DMS153 treated with DMSO at 0.1 percent for 48 hours (cell line): ENCODE measurements around the gene LRRC47.
"Not testable (repeated sequence)": the region's sequence is repeated elsewhere in the genome, so short reads cannot be mapped to it uniquely, and the experiment has no call there.

Experiments
- DNase-seq: peaks from one replicate; lab custom pipeline; 2025; ENCODE audit not compliant: unreplicated experiment; lab: John Stamatoyannopoulos, UW

LRRC47 gene

GRCh38 chr1:3748316-3748900, 47.9 kb downstream of the LRRC47 start:
- not testable (repeated sequence) for DNase-seq

- DNase-seq: no peak
Observed at GRCh38 chr1:3747903-3748302, 48.4 kb downstream of the LRRC47 start.

- no peak for DNase-seq
Observed at GRCh38 chr1:3747522-3747848, 48.8 kb downstream of the LRRC47 start.

- peak; percentile 47 for DNase-seq
Observed at GRCh38 chr1:3746830-3747521, 49.3 kb downstream of the LRRC47 start.

DNA sequence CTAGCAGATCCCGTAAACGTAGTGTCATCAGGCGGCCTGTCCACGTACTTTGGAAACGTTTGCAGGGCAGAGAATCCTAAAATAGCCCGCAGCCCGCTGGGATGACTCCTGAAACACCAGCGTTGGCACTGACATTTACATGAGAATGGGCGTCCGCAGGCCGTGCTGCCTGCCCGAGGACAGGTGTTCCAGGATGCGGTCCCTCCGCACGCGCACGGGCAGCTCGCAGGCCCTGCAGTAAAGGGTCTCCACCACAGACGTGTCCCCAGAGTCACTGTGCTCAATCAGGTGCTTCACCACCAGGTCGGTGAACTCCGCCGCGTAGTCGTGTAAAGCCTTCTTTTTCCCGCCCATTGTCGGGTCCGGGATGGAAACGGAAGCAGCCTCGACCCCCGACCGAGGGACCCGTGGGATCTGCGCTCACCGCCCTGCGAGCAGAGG, 49.9 kb downstream of the LRRC47 start:
- DNase-seq: no peak

DNA sequence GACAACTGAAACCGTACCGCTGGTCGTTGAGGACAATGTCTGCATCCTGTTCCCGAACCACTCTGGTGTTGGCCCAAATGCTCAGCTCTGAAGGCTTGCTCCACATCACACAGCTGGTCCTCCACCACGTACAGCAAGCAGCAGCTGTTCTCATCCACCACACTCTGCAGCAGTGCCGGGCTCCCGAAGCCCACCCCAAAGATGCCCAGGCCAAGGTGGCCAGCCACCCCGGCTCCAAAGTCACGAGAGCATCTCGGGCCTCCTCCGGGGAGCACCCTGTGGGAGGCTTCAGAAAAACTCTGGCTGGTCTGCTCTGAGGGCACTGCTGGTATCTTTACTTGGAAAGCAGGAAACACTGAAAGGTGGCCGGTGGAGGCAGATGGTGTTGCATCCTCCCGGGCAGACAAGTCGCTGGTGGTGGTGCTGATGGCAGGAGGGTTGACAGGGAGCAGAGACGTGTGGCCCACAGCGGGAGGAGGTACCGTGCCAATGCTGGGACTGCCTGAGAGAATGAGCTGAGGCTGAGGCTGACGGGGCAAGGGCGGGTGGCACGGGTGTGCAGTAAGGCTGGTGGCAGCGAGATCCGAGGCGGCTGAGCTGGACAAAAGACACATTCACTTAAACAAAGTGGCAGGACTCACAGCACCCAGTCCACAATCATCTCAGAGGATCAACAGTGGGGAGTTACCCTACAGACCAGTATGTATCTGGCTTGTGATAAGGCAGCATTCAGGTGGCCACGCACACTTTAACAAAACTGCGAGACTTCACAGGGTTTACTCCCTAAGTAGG, 50.5 kb downstream of the LRRC47 start:
- DNase-seq: no peak

- DNase-seq: no peak
Observed at GRCh38 chr1:3745071-3745470, 51.2 kb downstream of the LRRC47 start.

DNA sequence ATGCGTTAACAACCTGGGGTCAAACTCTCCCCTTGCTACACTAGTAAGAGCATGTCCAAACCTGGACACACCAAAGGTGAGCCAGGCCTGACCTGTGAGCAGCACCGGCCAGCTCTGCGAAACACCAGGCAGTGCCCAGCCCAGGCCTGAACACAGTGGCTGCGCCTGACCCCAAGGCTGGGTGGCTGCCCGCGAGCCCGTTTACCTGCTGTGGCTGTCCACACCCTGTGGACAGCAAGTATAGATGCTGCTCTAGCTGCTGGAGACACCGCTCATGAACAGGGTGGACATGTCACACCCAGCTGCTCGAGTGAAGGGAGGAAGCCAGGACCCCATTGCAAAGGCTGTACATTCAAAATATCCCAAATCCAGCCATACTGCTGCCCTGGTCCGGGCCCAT, 51.7 kb downstream of the LRRC47 start:
- DNase-seq: no peak

DNA sequence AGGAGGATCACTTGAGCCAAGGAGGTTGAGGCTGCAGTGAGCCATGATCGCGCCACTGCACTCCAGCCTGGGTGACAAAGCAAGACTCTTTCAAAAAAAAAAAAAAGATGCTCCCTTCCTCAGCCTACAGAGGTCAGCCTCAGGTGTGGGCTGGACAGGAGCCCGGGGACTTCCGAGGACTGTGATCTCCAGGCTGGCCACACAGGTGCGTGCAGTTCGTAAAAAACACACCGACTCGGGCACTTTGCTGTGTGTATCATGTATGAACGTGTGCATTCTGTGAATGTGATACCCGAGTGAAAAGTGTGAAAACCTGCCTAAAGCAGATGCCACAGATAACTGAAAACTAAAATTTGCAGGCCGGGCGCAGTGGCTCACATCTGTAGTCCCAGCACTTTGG, 52.5 kb downstream of the LRRC47 start:
- no peak for DNase-seq

DNA sequence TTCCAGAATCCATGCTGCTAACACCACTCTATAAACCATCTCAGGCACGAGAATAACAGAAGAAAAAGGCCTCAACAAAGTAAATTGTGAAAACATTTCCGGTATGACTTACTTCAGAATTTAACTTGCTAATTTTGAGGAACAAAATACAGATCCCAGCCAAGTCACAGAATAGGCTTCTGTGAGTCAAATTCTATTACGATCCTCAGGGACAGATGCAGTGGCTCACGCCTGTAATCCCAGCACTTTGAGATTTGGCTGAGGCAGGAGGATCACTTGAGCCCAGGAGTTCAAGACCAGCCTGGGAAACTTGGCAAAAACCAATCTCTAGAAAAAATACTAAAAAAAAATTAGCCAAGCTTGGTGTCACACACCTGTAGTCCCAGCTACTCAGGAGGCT, 52.9 kb downstream of the LRRC47 start:
- no peak for DNase-seq

- DNase-seq: no peak
Observed at GRCh38 chr1:3742439-3743298, 53.6 kb downstream of the LRRC47 start.

- no peak for DNase-seq
Observed at GRCh38 chr1:3741566-3742438, 54.5 kb downstream of the LRRC47 start.

DNA sequence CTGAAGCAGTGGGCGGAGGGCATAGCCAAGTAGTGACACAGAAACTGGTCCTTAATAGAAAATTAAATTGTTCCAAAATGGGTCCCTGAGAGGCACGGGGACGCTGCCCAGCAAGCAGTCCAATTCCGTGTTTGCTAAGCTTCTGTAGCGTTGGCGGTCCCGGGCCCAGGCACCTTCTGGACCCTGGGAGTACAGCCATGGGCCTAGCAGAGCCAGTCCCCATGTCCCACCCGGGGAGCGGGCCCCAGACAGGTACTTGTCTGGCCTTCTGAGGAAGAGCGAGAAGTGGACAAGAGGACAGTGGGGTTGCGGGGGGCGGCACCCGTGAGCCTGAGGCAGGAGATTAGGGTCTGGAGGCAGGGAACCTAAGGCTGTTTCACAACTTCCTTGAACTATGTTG, 55.5 kb downstream of the LRRC47 start:
- no peak for DNase-seq

GRCh38 chr1:3740042-3740441, 56.3 kb downstream of the LRRC47 start:
- DNase-seq: no peak

GRCh38 chr1:3738943-3739342, 57.4 kb downstream of the LRRC47 start:
- DNase-seq: no peak

DNA sequence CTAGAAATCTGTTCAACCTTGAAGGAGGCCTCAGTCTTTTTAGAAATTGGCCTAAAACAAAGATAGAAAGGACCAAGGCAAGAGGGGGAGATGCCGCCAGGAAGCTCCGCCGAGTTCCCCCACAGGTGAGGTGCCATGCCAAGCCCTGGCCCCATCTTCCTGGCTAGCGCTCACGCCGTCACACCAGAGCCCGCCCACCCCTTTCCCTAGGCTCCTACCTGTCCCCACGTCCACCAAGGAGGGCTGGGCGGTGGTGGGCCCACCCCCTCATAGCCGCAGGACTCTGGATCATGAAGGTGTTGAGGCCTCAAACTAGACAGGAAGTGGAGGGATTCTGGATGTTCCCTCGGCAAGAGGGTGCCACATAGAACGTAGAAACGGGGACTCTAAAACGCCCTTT, 59.6 kb downstream of the LRRC47 start:
- DNase-seq: no peak

DNA sequence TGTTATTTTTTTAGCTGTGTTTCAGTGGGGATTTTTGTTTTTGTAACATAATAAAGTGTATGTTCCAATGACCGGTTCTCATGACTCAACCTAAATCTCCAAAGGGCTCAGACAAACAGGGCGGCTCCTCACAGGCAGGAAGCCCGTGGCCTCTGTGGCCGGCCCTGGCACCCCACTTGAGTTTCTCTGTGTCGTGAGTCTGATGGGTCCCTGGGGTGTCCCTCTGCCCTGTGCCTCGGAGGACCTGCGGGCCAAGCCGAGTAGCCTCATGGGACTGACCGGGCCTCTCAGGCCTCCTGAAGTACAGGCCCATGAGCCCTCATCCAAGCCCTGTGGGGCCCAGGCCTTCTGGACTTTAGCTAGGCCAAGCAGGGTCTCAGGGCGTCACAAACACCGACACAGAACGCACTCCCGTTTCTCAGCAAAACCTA, 60.2 kb downstream of the LRRC47 start:
- no peak for DNase-seq

DNA sequence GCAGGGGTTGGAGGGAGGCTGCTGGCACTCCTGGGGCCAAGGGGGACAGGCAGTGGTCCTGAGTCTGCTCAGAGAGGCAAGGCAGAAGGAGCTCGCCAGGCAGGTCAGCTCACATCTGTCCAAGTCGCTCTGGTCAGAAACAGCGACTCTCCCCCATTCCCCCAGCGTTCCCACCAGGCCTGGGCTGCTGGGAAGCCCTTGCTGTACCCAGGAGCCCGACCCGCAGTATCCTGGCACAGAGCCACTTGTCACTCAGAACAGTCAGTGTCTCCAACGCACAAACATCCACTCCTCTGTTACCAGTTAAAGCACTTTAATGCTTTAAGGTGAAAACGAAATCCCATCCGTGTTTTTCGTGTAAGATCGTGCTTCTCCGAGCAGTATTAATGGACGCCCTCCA, 60.6 kb downstream of the LRRC47 start:
- no peak for DNase-seq

DNA sequence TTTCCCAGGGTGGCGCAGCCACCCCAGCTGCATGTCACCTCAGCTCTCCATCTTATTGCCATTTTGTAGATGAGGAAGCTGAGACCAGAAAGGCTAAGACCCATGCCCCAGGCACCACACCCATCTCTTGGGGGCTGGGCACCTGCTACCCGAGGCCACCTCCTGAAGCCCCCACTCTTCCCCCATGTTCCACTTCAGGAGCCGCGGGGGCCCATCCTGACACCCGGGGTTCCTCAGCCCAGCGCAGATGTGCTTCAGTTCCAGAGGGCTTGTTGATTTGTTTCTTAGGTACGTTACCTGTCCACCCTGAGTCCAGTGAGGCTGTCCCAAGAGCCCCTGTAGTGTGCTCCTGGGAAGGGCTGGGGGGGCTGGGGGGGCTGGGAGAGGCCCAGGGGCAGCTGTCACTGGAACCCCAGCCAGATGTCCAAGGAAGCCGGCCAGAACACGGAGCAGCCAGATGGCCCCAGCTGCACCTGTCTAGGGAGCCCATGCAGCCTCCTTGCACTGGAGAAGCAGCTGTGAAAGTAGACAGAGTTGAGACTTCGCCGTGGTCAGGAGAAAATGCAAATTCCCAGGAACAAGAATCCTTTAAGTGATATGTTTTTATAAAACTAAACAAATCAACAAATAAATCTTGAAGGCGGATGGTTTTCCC, 61.1 kb downstream of the LRRC47 start:
- no peak for DNase-seq

DNA sequence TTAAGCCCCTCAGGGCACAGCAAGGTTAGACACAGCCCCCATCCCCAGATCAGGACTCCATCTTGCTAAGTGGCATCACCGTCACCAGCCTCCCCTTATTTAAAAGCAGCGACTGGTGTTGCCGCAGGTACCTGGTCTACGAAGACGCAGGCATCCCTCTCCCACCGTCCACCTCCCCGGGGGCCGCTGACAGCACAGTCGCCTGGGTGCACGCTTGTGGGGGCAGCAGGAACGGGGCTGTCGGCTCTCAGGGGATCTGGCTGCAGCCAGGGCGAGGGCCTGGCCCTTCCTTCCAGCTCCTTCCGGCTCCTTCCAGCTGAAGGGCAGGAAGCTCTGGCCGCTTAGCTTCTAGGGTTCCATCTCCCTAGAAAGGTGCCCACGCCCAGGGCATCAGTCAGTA, 61.7 kb downstream of the LRRC47 start:
- no peak for DNase-seq
